SK-N-SH (cell line): ENCODE results near the gene CALML3.

ENCODE experiments used
- CHD2 ChIP-seq: fragments of 150-350 bp; IDR thresholded peaks from 2 replicates; pipeline ENCODE4 v1.6.1; 2018; ENCODE audit warnings: low read length; ENCODE audit not compliant: partially characterized antibody
- CTCF ChIP-seq: fragments of 200-600 bp; sonication (generic); IDR thresholded peaks from 2 replicates; pipeline ENCODE4 v1.6.1; 2017; ENCODE audit warnings: antibody characterized with exemption, mild to moderate bottlenecking, moderate library complexity
- EP300 ChIP-seq, 2 experiments: IDR thresholded peaks; 2 replicates each; pipeline versions ENCODE4 v1.4.0 to v1.6.1; 2012; ENCODE audit warnings: borderline replicate concordance in 1 of 2, low read depth in 1 of 2, low read length in 1 of 2
- MAX ChIP-seq: IDR thresholded peaks from 2 replicates; pipeline ENCODE4 v1.4.0; 2012; ENCODE audit warnings: low read depth
- POLR2AphosphoS5 ChIP-seq: IDR thresholded peaks from 2 replicates; pipeline ENCODE4 v1.6.1; 2012; ENCODE audit warnings: low read depth, low read length
- YY1 ChIP-seq: IDR thresholded peaks from 2 replicates; pipeline ENCODE4 v1.4.0; 2012; ENCODE audit warnings: low read depth, mild to moderate bottlenecking

GRCh38 chr10:5479481-5480161, 45.1 kb upstream of the CALML3 start:
- TF ChIP-seq CTCF (no peak), POLR2AphosphoS5 (no peak), YY1 (no peak), MAX (no peak), CHD2 (no peak), EP300 (IDR thresholded peaks at IDR 0.05; ENCODE audit: borderline replicate concordance in 1 of 2, low read depth in 1 of 2, low read length in 1 of 2) (no peak)
